Central memory CD4-positive, alpha-beta T cell (primary cell): ENCODE measurements around the gene ACTN4.

Experiments used
- DNase-seq: peaks from one replicate; pipeline ENCODE4 v3.0.0; 2022

ACTN4 gene

DNA sequence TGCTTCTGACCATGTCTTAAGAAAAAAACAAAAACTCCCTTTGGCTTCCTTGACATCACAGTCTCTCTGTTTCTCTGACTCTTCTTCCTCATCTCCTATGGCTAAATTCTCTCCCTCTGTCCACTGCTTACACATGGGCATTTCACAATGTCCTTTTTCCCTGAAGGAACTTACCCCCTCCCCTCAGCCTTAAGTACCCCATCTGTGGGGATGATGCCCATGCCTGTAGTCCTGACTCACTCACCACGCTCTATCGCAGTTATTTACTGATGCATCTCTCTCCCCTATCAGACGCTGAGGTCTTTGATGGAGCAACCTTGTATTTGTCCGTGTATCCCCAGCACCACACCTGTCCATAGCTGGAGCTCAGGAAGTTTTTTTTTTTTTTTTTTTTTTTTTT lies 32.4 kb downstream of the ACTN4 start:
- DNase-seq, result no peak

- no peak for DNase-seq
Measured at GRCh38 chr19:38682195-38682867, 34.9 kb downstream of the ACTN4 start.

DNA sequence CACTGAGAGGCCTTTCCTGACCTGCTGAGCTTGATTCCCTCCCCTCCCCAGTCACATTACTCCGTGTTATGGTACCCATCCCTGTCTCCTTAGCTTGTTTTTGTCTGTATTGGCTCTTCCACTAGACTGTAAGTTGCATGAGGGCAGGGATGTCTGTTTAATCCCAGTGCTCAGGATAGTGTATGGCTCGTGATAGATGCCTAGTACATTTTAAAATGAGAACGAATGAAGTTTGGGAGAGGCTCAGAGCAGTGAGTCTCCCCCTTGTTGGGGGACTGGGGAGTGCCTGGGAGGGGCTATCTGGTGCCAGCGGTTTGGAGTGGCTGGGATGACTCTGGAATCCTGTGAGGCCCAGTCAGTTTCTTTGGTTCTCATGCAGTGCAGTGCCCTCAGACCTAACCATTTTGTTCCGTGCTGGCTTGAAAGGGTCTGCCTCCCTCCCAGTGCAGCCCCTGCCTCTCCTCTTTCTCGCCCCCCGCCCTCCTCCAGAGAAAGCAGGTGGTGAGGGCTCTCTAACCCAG lies 35.5 kb downstream of the ACTN4 start:
- no peak for DNase-seq

GRCh38 chr19:38683393-38684077 lies 36.1 kb downstream of the ACTN4 start:
- DNase-seq, result peak; percentile 40

DNA sequence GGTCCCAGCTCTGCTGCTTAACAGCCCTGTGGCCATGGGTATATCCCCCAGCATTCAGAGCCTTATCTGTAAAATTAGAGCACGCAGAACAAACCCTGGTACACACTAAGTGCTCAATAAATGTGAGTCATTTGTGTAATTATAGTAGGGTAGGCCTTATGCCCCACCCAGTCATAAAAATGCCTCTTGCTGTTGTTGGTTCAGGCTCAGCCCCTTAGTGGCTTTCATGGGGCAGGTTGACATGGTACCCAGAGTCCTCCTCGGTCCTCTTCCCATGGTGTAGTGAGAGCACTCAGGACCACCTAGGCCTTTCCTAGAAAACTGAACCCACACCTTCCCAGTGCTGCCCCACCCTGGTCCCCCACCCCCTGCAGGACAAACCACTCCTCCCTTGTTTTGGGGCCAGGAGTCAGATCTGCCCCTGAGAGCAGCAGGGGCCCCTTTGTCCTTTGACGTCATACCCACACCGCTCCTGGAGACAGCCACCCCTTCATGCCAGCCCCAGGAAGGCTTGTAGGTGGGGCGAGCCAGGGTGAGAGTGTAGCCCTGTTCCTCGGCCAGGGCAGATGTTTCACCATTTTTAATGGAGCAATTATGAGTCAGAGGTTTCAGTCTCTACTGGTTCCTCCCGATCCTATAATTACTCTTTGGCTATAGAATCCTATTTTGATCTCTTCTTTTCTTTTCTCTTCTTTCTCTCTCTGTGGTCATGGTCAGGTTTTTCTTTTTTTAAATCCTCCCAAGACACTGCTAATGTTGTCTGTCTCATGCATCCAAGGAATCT lies 36.8 kb downstream of the ACTN4 start:
- DNase-seq, result peak; percentile 50

DNA sequence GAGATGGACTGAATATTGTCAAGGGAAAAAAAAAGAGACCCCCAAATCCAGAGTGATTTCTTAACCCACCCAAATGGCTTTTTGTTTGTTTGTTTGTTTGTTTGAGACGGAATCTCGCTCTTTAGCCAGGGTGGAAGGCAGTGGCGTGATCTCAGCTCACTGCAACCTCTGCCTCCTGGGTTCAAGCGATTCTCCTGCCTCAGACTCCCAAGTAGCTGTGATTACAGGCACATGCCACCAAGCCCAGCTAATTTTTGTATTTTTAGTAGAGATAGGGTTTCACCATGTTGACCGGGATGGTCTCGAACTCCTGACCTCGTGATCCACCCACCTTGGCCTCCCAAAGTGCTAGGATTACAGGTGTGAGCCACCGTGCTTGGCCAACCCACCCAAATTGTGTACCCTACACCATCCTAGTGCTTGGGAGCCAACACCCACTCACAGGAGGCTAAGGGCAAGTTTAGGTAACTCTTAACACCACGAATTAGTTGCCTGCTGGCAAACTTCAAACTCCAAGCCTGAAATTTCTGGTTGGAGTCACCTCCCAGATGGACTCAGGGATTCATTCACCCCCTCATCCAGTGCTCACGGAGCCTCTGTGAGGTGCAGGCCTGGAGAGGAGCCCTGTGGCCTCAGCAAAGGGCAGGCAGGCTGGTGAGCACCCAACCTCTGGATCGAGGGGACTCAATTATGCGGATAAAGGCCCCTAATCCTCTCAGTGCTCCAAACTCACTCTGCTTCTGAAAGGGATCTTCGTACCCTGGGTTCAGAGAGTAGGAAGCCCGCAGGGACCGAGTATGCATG lies 37.6 kb downstream of the ACTN4 start:
- no peak for DNase-seq

- DNase-seq, result peak; percentile 18
Measured at GRCh38 chr19:38685666-38686529, 38.4 kb downstream of the ACTN4 start.

GRCh38 chr19:38686530-38686888 lies 39.1 kb downstream of the ACTN4 start:
- peak; percentile 65 for DNase-seq

- no peak for DNase-seq
Measured at GRCh38 chr19:38687837-38688378, 40.5 kb downstream of the ACTN4 start.

DNA sequence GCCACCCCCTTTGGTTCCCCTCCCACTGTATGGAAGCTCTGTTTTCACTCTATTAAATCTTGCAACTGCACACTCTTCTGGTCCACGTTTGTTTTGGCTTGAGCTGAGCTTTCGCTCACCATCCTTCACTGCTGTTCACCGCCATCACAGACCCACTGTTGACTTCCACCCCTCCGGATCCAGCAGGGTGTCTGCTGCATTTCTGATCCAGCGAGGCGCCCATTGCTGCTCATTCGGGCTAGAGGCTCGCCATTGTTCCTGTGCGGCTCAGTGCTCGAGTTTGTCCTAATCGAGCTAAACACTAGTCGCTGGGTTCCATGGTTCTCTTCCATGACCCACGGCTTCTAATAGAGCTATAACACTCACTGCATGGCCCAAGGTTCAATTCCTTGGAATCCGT lies 42.7 kb downstream of the ACTN4 start:
- DNase-seq, result no peak

GRCh38 chr19:38690832-38691231 lies 43.4 kb downstream of the ACTN4 start:
- DNase-seq, result no peak

- no peak for DNase-seq
Measured at GRCh38 chr19:38691938-38692457, 44.5 kb downstream of the ACTN4 start.

GRCh38 chr19:38692458-38693379 lies 45.3 kb downstream of the ACTN4 start:
- no peak for DNase-seq

- peak; percentile 60 for DNase-seq
Measured at GRCh38 chr19:38693380-38694223, 46.2 kb downstream of the ACTN4 start.

DNA sequence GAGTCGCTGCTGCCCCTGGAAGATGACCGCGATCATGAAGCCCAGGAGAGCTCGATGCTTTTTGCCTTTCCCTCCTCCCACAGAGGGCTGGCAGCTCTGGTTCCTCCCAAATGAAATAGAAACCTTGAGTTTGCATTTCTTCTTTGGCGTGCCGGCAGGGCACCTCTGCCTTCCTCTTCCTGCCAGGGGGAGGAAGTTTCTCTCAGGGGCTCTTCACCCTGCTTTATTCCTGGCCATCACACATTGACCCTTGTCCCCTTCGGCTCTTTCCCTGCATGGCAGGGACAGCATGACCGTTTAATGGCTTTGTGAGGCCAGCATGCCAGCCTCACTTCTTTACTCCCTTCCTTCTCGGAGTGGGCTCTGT lies 47.9 kb downstream of the ACTN4 start:
- no peak for DNase-seq

GRCh38 chr19:38695832-38696728 lies 48.6 kb downstream of the ACTN4 start:
- no peak for DNase-seq

DNA sequence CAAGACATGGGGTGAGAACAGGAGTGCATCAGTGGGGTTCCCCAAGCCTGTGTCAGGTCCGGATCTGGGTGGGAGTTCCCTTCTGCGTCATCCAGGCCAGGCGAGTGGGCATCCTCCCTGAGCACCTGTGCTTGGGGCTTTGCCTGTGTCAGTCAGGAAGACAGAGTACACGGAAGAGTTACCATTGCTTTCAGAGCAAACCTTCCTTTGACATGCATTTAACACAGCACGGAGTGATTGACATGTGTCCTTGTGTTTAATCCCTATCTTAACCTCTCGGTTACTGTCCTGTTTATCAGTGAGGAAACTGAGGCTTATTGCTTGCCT lies 49.2 kb downstream of the ACTN4 start:
- no peak for DNase-seq

- no peak for DNase-seq
Measured at GRCh38 chr19:38697197-38697596, 49.7 kb downstream of the ACTN4 start.
